ENCODE data around the gene FKBP5. TPM values are rescaled to one million over a fixed set of nuclear protein-coding genes. Genes with fewer than 3 reads are reported as not detected.

Gene FKBP5
- polyA plus RNA-seq, 1 experiment, result 7.6 TPM

- CTCF ChIA-PET, result interaction anchor here (0.9 kb wide), 1 partner anchor 28 kb away, joined by 4 read pairs; no protein-coding TSS in a partner anchor
- POLR2A ChIA-PET, result no interaction called here
- Histone ChIP-seq H3K27ac (ENCODE audit: low read depth, low read length) (no peak overlapping the region), H3K9me3 (ENCODE audit: control insufficient read depth, insufficient read depth, low read length) (peaks cover 8% of the 10 kb centered on the region; the same call in 1 of the 2 replicates), H3K4me3 (ENCODE audit: low read depth, low read length) (no peak overlapping the region), H3K27me3 (ENCODE audit: control insufficient read depth, insufficient read depth, low read length) (peaks cover 6% of the 10 kb centered on the region)
- DNase-seq (ENCODE audit: low read depth, low spot score), result no peak
- no peak for TF ChIP-seq CTCF (IDR thresholded peaks at IDR 0.05; ENCODE audit: low read depth, low read length)
Measured at GRCh38 chr6:35550437-35550836, 138.3 kb downstream of the FKBP5 start.

- no peak for TF ChIP-seq CTCF (IDR thresholded peaks at IDR 0.05; ENCODE audit: low read depth, low read length)
- CTCF ChIA-PET, result interaction anchor here (1.3 kb wide), 1 partner anchor 25 kb away, joined by 9 read pairs; no protein-coding TSS in a partner anchor
- POLR2A ChIA-PET, result no interaction called here
- Histone ChIP-seq H3K27ac (ENCODE audit: low read depth, low read length) (no peak overlapping the region), H3K27me3 (ENCODE audit: control insufficient read depth, insufficient read depth, low read length) (peaks cover 3% of the 10 kb centered on the region), H3K4me3 (ENCODE audit: low read depth, low read length) (no peak overlapping the region), H3K9me3 (ENCODE audit: control insufficient read depth, insufficient read depth, low read length) (peaks cover 8% of the 10 kb centered on the region; the same call in 1 of the 2 replicates)
- DNase-seq (ENCODE audit: low read depth, low spot score), result no peak
Measured at GRCh38 chr6:35547676-35548075, 141.0 kb downstream of the FKBP5 start.

- no peak overlapping the region for H3K27ac ChIP-seq (ENCODE audit: low read depth, low read length)
- H3K9me3 ChIP-seq (ENCODE audit: control insufficient read depth, insufficient read depth, low read length), result no peaks in the 10 kb centered on the region
- no peak overlapping the region for H3K4me3 ChIP-seq (ENCODE audit: low read depth, low read length)
- TF ChIP-seq CTCF (IDR thresholded peaks at IDR 0.05; ENCODE audit: low read depth, low read length), result no peak
- ChIA-PET POLR2A (no interaction called here), CTCF (no interaction called here)
- no peak for DNase-seq (ENCODE audit: low read depth, low spot score)
- H3K27me3 ChIP-seq (ENCODE audit: control insufficient read depth, insufficient read depth, low read length), result peaks cover 11% of the 10 kb centered on the region
Measured at GRCh38 chr6:35544769-35545361, 143.8 kb downstream of the FKBP5 start.

- ChIA-PET CTCF (interaction anchor here (1.3 kb wide), 1 partner anchor 8 kb away, joined by 3 read pairs; no protein-coding TSS in a partner anchor), POLR2A (no interaction called here)
- Histone ChIP-seq H3K27me3 (ENCODE audit: control insufficient read depth, insufficient read depth, low read length) (peaks cover 18% of the 10 kb centered on the region), H3K9me3 (ENCODE audit: control insufficient read depth, insufficient read depth, low read length) (no peaks in the 10 kb centered on the region), H3K27ac (ENCODE audit: low read depth, low read length) (no peak overlapping the region), H3K4me3 (ENCODE audit: low read depth, low read length) (no peak overlapping the region)
- no peak for TF ChIP-seq CTCF (IDR thresholded peaks at IDR 0.05; ENCODE audit: low read depth, low read length)
- DNase-seq (ENCODE audit: low read depth, low spot score), result no peak
Measured at GRCh38 chr6:35543459-35544193, 145.1 kb downstream of the FKBP5 start.

DNA sequence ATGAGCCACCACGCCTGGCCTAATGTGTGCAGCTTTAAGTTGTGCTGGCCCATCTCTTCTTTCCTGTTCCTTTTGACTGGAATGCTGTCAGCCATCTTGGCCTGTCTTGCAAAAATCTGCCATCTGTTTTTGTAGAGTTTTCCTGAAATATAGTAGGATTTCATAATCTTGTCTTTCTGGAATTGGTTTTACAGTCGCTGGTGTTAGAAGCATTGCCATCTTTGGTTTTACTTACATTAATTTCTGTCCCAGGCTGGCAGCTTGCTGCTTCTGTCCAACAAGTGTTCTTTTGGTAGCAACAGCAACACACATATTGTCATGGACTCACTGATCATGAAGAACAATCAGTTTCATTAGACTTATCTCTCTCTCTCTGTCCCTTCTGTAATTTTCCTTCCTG is 146.9 kb downstream of the FKBP5 start:
- Histone ChIP-seq H3K27me3 (ENCODE audit: control insufficient read depth, insufficient read depth, low read length) (peaks cover 20% of the 10 kb centered on the region), H3K27ac (ENCODE audit: low read depth, low read length) (no peak overlapping the region), H3K4me3 (ENCODE audit: low read depth, low read length) (no peak overlapping the region), H3K9me3 (ENCODE audit: control insufficient read depth, insufficient read depth, low read length) (no peaks in the 10 kb centered on the region)
- CTCF ChIA-PET, result interaction anchor here (1.8 kb wide), 1 partner anchor 10 kb away, joined by 4 read pairs; no protein-coding TSS in a partner anchor
- DNase-seq (ENCODE audit: low read depth, low spot score), result no peak
- POLR2A ChIA-PET, result no interaction called here
- TF ChIP-seq CTCF (IDR thresholded peaks at IDR 0.05; ENCODE audit: low read depth, low read length), result no peak
